ENCODE measurements around the gene NSUN4. TPM values are rescaled to one million over a fixed set of nuclear protein-coding genes. Genes with fewer than 3 reads are reported as not detected.
"Not testable (repeated sequence)": the region's sequence is repeated elsewhere in the genome, so short reads cannot be mapped to it uniquely, and the experiment has no call there.

NSUN4 gene
- polyA plus RNA-seq, 12 donors: 13.8 to 16.1 (median 14.5) TPM; not detected in 1

DNA sequence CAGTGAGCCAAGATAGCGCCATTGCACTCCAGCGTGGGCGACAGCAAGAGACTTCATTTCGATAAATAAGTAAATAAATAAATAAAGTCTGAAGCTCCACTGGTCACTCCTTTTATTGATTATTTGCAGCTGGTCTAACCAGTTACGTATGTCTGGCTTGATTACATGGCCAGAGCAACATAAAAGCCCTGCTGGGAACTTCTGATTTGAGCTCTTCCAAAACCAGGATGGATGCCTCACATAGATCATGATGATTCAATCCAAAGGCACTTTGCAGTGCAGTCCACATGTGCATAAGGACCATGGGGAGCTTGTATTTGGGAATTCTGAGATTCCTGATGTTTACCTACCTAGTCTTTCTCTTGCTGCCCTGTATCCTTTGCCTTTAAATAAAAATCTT lies 24.0 kb downstream of the NSUN4 start:
- DNase-seq: no peak

- DNase-seq: not testable (repeated sequence)
Observed at GRCh38 chr1:46365796-46366195, 25.2 kb downstream of the NSUN4 start.

DNA sequence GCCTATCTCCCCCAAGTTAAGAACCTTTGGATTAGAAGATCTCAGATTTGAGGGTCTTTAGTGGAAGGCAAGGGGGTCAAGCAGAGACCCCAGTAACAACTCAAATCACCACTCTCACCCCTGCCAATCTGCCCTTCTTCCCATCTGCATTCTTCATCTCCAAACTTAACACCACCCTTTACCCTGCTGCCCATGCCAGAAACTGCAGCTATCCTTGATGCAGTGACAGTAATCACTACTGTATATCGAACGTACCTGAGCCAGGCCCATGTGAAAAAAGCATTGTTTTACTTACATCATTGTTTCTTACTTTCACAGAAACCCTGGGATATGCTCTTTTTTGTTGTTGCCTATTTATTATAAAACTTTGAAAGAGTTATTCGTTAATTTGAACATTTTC lies 26.5 kb downstream of the NSUN4 start:
- no peak for DNase-seq

- DNase-seq: not testable (repeated sequence)
Observed at GRCh38 chr1:46367701-46368100, 27.1 kb downstream of the NSUN4 start.

DNA sequence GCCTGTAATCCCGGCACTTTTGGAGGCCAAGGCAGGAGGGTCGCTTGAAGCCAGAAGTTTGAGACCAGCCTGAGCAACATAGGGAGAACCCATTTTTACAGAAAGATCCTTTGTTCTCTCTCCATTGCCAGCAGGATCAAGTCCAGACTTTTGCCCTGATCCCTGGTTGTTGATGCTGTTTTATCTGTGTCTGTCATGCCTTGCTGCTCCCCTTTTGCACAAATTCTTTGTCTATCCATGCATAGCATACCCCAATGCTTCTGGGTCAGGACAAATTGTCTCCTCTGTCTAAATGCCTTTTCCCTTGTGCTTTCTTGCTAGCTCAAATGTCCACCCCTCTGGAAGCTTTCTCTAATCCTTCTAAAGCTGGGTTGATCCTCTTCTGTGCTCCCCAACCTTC lies 28.2 kb downstream of the NSUN4 start:
- no peak for DNase-seq

- no peak for DNase-seq
Observed at GRCh38 chr1:46369542-46370213, 29.1 kb downstream of the NSUN4 start.

DNA sequence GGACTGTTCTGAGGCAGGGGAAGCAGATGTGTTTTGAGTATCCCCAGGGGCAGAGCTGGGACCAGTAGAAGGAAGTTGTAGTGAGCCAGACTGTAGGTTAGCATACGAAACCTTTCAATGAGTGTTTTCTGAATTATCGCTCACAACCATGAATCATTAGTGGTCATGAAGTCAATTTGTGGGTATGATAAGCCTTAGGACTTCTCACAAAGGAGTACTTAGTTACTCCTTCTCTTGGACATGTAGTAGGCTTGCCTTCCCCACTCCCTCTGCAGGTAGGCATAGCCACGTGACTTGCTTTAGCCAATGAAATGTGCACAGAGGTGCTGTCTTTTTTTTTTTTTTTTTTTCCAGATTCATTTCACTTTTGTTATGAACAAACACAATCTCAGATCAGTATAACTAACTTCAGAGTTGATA lies 29.6 kb downstream of the NSUN4 start:
- no peak for DNase-seq

- DNase-seq: no peak
Observed at GRCh38 chr1:46372431-46372830, 31.8 kb downstream of the NSUN4 start.

DNA sequence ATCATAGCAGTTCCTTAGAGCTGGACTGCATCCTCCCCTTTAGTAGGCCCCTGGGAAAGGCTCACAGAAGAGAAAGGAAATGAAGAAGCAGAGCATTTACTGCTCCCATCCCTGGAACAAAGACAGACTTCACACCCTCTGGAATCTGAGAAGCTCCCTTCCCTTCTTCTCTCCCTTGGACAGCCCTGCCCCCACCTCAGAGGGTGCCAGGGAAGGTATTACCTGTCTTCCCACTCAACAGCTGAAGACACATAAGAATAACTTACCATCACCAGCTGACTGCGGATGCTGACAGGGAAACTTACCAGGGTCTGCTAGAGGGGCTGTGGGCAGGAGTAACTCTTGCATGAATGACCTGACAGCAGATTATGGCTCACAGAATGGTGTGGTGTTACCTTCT lies 39.4 kb downstream of the NSUN4 start:
- DNase-seq: no peak

- DNase-seq: no peak
Observed at GRCh38 chr1:46380508-46380907, 39.9 kb downstream of the NSUN4 start.

DNA sequence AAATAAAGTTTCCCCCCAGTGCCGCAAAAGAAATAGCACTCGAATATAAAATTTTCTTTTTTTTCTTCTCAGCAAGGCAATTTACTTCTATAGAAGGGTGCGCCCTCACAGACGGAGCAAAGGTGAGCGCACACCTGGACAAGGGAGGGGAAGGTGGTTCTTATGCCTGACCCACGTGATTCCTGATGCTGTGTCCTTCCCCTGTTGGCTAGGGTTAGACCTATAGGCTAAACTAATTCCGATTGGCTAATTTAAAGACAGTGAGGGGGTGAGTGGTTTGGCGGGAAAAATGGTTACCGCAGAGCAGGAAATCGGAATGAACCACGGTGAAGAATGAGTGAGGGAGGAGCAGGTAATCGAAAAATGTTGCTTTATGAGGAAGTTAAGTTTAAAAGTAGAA lies 52.9 kb downstream of the NSUN4 start:
- DNase-seq: no peak

GRCh38 chr1:46394108-46394871 lies 53.7 kb downstream of the NSUN4 start, which contains the start of gene FAAH:
Gene FAAH (plus strand): TSS chr1:46394317. CDS start chr1:46394349, 32 bp downstream.
- peak; percentile 55 for DNase-seq

DNA sequence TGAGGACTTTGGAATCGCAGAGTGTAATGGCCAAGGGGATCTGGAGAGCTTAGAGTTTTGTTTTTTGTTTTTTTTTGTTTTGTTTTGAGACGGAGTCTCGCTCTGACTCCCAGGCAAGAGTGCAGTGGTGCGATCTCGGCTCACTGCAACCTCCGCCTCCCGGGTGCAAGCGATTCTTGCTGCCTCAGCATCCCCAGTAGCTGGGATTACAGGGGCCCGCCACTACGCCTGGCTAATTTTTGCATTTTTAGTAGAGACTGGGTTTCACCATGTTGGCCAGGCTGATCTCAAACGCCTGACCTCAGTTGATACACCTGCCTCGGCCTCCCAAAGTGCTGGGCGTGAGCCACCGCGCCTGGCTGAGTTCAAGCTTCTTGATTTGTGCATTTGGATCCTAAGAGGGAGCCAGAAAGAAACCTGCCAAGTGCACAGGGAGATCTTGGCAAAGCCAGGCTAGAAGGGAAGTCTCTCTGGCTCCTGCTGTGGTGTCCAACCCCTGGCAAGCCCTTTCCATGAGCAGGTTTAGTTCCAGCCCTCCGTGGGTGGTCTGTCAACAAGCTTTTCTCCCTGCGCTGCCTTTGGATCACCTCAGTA lies 54.4 kb downstream of the NSUN4 start:
- DNase-seq: no peak

DNA sequence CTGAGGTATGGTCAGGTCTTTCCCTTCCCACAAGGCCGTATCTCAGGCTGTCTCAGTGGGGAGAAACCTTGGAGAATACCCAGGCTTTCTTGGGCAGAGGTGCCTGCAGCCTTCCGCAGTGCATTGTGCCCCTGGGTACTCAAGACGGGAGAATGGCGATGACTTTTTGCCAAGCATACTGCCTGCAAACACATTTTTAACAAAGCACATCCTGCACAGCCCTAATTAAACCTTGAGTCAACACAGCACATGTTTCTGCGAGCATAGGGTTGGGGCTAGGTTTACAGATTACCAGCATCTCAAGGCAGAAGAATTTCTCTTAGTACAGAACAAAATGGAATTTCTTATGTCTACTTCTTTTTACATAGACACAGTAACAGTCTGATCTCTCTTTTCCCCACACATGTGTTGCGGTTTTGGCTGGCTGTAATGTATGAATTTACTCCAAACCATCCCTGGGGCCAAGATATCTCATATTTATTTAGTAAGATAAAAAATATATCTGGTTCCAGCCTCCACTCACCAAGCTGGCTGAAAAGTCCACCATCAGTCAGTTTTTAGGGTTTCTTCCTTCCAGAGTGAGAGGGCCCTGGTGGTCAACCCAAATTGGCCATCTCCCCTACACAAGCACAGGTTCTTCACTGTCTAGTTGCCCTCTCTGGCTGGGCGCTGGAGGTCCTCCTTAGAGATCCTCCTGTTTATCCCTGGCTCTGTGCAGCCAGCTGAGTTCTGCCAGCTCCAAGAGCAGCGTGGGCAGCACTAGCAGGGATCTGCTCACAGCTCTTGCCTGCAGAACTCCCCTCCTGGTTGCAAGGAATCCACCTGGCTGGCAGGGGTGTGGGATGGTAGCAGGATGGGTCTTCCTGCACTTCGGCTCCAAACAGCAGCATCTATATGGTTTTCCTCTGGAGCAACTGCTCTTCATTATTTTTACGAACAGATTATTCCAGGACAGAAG lies 56.1 kb downstream of the NSUN4 start:
- no peak for DNase-seq

GRCh38 chr1:46399307-46399706 lies 58.7 kb downstream of the NSUN4 start:
- DNase-seq: no peak

GRCh38 chr1:46400421-46400820 lies 59.8 kb downstream of the NSUN4 start:
- DNase-seq: no peak

- no peak for DNase-seq
Observed at GRCh38 chr1:46401154-46401913, 60.7 kb downstream of the NSUN4 start.

GRCh38 chr1:46401964-46402626 lies 61.5 kb downstream of the NSUN4 start:
- peak; percentile 60 for DNase-seq

DNA sequence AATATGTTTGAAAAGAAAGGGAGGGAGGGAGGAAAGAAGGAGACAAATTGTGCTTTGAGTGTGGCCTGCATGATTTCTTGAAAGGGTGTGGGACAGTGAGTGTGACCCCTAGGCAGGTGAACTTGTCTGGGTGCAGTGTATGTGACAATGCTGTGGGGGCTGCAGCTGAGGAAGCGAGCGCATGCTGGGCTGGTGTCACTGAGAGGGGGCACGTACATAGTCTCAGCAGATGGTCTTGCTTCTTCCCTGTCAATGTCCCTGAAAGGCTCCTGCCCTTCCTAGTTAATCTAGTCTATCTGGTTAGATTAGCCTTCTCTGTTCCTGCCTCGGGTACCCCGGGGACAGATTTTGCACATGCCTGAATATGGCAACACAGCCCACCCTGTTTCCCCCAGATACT lies 63.3 kb downstream of the NSUN4 start:
- no peak for DNase-seq

- no peak for DNase-seq
Observed at GRCh38 chr1:46404482-46405196, 64.0 kb downstream of the NSUN4 start.

Data from muscle of arm (tissue), 12 donors.